Fibroblast of villous mesenchyme (primary cell): Measurements from ENCODE around the gene GLG1. TPM values are rescaled to one million over a fixed set of nuclear protein-coding genes. Genes with fewer than 3 reads are reported as not detected.

ENCODE experiments used
- DNase-seq: peaks from one replicate; pipeline ENCODE4 v3.0.0-alpha.2; 2010; ENCODE audit warnings: low read depth
- H3K4me3 ChIP-seq: 2 replicates; pipeline ENCODE4 v1.5.1; 2011; ENCODE audit warnings: low read depth, mild to moderate bottlenecking, low read length
- total RNA-seq: library from RNA; depleted of rRNA; stranded (reverse); fragments of >200 nt; gene quantifications from 2 replicates; pipeline ENCODE4 v1.2.3, GENCODE V29; 2012
- TF ChIP-seq, protein P1 (sequence below): IDR thresholded peaks from 2 replicates; pipeline ENCODE4 v1.5.1; 2012; ENCODE audit warnings: low read depth, mild to moderate bottlenecking, low read length; ENCODE audit not compliant: insufficient read depth

GLG1 gene
- total RNA-seq, 1 donor = 158 TPM

DNA sequence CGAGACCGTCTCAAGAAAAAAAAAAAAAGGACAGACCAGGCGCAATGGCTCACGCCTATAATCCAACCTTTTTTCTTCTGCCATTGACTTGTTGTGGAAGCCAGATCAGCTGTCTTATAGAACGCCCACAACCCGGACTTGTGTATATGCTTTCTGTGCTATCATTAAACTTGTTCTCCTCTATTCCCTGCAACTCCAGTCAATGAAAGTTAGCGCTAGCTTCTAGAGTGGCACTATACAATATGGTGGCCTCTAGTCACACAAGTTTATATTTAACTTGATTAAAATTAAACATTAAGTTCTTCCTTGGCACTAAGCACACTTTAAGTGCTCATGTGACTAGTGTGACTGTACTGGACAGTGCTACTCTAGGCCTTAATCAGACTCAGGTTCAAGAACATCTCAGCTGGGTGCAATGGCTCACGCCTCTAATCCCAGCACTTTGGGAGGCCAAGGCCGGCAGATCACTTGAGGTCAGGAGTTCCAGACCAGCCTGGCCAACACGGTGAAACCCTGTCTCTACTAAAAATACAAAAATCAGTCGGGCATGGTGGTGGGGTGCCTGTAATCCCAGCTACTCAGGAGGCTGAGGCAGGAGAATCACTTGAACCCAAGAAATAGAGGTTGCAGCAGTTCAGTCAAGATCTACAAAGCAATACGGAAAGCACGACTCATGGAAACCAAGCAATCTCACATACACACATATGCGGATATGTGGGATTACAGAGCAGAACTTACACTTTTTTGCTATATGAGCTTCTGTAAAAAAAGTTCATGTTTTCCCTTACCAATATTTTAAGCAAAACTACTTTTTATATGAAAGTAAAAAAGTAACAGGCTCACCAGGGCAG, 18.8 kb upstream of the GLG1 start:
- TF ChIP-seq, protein P1, sequence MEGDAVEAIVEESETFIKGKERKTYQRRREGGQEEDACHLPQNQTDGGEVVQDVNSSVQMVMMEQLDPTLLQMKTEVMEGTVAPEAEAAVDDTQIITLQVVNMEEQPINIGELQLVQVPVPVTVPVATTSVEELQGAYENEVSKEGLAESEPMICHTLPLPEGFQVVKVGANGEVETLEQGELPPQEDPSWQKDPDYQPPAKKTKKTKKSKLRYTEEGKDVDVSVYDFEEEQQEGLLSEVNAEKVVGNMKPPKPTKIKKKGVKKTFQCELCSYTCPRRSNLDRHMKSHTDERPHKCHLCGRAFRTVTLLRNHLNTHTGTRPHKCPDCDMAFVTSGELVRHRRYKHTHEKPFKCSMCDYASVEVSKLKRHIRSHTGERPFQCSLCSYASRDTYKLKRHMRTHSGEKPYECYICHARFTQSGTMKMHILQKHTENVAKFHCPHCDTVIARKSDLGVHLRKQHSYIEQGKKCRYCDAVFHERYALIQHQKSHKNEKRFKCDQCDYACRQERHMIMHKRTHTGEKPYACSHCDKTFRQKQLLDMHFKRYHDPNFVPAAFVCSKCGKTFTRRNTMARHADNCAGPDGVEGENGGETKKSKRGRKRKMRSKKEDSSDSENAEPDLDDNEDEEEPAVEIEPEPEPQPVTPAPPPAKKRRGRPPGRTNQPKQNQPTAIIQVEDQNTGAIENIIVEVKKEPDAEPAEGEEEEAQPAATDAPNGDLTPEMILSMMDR = no peak
- no peak overlapping the region for H3K4me3 ChIP-seq
- DNase-seq = no peak

DNA sequence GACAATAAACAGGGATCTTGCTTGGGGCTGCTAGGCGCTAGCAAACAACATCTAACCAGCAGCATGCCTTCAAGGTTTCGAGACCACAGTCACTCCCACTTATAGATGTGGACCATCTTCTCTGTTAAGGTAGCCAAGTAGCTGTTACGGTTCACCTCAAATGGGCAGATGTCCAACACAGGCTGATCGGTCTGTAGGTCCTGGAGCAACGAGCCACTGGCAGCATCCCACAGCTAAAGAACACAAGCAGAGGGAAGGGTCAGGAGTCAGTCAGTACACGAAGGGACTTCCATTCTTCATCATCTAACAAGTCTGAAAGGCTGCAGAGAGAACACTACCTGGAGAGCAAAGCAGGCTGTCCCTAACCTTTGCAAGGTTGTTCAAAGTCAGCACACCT, 16.9 kb upstream of the GLG1 start:
- H3K4me3 ChIP-seq = no peak overlapping the region
- no peak for DNase-seq
- TF ChIP-seq, protein P1 = no peak

DNA sequence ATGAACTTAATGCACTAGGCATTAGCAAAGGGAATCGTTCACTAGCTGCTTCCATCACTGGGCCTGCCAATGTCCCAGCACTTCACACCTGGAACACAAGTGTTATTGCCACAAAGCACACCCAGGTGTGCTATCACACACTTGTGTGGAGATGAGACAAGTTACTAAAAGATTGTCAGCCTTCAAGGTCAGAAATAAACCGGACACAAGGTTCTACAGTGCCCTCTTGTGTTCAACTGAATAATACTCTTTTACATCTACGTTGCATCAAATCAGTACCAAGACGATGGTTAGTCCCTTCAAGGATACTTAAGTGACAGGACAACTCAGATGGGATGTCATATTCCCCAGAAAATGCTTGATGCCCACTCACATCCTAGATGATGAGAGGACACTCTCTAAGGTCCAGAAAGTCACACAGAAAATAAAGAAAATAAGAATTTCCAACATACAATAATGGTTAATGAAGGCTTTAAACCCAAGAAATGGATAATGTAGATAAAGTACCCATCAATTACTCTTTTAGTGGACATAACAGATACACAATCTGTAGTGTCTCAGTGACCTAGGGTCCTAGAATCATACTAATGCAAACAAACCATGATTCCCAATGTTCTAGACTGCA, 16.4 kb upstream of the GLG1 start:
- TF ChIP-seq, protein P1 = peak; percentile 68
- H3K4me3 ChIP-seq = no peak overlapping the region
- DNase-seq = peak; percentile 65

DNA sequence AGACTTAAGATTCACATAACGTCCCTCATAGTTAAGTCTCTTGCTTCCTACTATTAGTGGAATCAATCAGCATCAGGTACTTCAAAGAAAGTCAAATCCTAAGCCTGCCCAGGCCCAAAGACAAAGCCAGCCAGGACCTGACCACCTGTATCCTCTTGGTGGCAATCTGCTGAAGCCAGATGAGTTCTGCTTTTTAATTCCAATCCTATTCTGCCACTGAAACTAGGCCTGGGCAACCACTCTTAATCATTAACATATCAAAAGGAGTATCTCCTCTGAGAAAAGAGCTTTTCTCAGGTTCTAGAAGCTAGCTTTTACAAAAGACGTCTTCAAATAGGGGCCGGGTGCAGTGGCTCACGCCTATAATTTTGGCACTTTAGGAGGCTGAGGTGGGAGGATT, 15.1 kb upstream of the GLG1 start:
- no peak for DNase-seq
- no peak overlapping the region for H3K4me3 ChIP-seq
- TF ChIP-seq, protein P1 = no peak

DNA sequence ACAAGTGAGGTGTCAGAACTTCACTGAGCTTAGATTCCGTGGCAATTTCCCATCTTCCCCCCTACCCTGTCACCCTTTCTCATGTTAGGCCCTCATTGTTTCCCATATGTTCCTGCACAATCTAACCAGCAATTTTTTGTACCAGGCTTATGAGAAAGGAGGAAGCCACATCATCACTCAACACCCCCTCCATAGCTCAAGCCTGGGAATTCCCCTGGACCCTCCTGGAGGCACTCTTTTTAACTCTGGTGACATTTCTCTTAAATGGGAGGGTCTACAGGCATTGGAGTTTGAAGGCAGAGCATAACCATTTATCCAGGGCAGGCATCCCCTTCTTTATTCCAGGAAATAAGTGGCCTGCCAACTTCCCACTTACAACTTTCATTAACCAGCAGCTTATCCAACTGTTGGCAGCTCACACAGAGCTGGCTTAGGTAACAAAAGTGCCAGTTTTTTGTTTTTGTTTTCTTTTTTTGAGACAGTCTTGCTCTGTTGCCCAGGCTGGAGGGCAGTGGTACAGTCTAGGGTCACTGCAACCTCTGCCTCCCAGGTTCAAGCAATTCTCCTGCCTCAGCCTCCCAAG, 10.4 kb upstream of the GLG1 start:
- no peak overlapping the region for H3K4me3 ChIP-seq
- DNase-seq = no peak
- TF ChIP-seq, protein P1 = no peak

DNA sequence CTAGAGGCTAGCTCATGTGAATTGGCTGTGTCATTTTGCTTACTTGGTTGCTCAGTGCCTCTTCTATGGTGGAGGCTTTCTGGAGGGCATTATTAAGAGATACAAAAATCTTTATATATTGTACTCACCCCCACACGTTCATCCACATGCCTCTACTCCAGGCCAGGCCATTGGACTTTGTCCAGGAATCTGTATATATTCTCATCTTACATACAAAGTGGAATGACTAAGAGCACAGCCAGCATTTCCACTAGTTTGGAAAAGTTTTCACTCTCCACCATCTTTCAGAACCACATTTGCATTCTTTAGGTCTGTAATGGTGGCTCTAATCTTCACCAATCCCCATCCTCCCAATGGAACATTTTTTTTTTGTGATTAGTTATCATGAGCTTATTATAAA, 4.8 kb upstream of the GLG1 start:
- DNase-seq = peak; percentile 39
- TF ChIP-seq, protein P1 = no peak
- H3K4me3 ChIP-seq = no peak overlapping the region
